Fibroblast of villous mesenchyme (primary cell): ENCODE results near the gene ATF5. TPM values are rescaled to one million over a fixed set of nuclear protein-coding genes. Genes with fewer than 3 reads are reported as not detected.
A peak's percentile ranks its signal among the peaks of the same experiment; 100 is the strongest.

Source experiments
- DNase-seq: peaks from one replicate; pipeline ENCODE4 v3.0.0-alpha.2; 2010; ENCODE audit warnings: low read depth
- H3K4me3 ChIP-seq: 2 replicates; pipeline ENCODE4 v1.5.1; 2011; ENCODE audit warnings: low read depth, mild to moderate bottlenecking, low read length
- CTCF ChIP-seq: IDR thresholded peaks from 2 replicates; pipeline ENCODE4 v1.5.1; 2012; ENCODE audit warnings: low read depth, mild to moderate bottlenecking, low read length; ENCODE audit not compliant: insufficient read depth
- total RNA-seq: library from RNA; depleted of rRNA; stranded (reverse); fragments of >200 nt; gene quantifications from 2 replicates; pipeline ENCODE4 v1.2.3, GENCODE V29; 2012

Gene ATF5
- total RNA-seq, result 8.2 and 9.0 TPM in 2 replicates

GRCh38 chr19:49929121-49929610 is at the start of gene ATF5, which contains the start of gene NUP62:
ATF5 (plus strand) TSS chr19:49929205; CDS start chr19:49930851, 1,646 bp downstream.
NUP62 (minus strand) TSS chr19:49929504; CDS start chr19:49909807, 19,697 bp downstream.
- TF ChIP-seq CTCF, result no peak
- peak within 1 kb of the TSS; percentile 95 for H3K4me3 ChIP-seq
- DNase-seq, result peak; percentile 79

GRCh38 chr19:49879243-49879963 is 49.6 kb upstream of the ATF5 start:
- no peak for TF ChIP-seq CTCF
- H3K4me3 ChIP-seq, result no peak overlapping the region
- DNase-seq, result no peak

GRCh38 chr19:49880162-49880869 is 48.7 kb upstream of the ATF5 start:
- no peak overlapping the region for H3K4me3 ChIP-seq
- no peak for DNase-seq
- no peak for TF ChIP-seq CTCF

GRCh38 chr19:49881186-49881585 is 47.8 kb upstream of the ATF5 start:
- TF ChIP-seq CTCF, result no peak
- no peak overlapping the region for H3K4me3 ChIP-seq
- no peak for DNase-seq

GRCh38 chr19:49881672-49882394 is 47.2 kb upstream of the ATF5 start:
- TF ChIP-seq CTCF, result no peak
- DNase-seq, result no peak
- no peak overlapping the region for H3K4me3 ChIP-seq

GRCh38 chr19:49882643-49883042 is 46.4 kb upstream of the ATF5 start:
- TF ChIP-seq CTCF, result no peak
- DNase-seq, result no peak
- no peak overlapping the region for H3K4me3 ChIP-seq
